ENCODE data around the gene SVIL.
"Not testable (repeated sequence)": the region's sequence is repeated elsewhere in the genome, so short reads cannot be mapped to it uniquely, and the experiment has no call there.

The SVIL gene

DNA sequence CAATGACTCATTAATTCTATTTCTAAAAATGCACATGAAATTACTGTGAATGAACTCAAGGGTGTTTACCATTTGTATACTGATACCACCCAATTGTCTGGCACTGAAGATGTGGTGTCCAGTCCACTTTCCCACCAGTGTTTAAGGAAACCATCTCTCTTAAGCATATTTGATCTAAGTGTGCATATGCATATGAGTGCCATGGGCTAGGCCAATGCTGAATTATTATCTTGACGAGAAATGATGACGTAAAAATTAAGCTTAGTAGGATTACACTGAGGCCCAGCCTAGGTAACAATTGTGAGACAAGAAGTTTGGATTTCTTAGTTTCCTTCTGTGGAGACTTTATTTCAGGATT lies 59.7 kb downstream of the SVIL start:
- DNase-seq (ENCODE audit: low read depth in 2 of 2) = no peak

GRCh38 chr10:29574212-29575097 lies 60.3 kb downstream of the SVIL start:
- DNase-seq (ENCODE audit: low read depth in 2 of 2) = not testable (repeated sequence)

- DNase-seq (ENCODE audit: low read depth in 2 of 2) = not testable (repeated sequence)
These were observed 64.5 kb downstream of the SVIL start for GRCh38 chr10:29570248-29570647.

DNA sequence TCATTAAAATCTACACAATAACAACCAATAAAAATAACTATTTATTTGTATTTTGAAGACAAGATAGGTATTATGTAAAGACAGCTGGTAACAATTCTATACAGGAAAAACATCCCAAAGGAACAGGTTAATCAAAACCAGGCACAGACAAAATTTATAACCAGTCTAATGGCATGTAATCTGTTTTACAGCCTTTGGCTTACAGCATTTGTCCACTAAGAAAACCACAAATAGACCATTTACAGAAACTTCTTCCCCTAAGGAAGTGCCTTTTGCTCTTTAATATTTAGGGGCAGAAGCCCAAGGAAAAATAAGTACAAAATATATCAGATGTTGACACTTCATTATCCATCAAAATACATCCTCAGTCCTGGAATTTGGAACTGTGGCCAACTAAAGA lies 65.0 kb downstream of the SVIL start:
- no peak for DNase-seq (ENCODE audit: low read depth in 2 of 2)

GRCh38 chr10:29567003-29567402 lies 67.8 kb downstream of the SVIL start:
- DNase-seq (ENCODE audit: low read depth in 2 of 2) = no peak

DNA sequence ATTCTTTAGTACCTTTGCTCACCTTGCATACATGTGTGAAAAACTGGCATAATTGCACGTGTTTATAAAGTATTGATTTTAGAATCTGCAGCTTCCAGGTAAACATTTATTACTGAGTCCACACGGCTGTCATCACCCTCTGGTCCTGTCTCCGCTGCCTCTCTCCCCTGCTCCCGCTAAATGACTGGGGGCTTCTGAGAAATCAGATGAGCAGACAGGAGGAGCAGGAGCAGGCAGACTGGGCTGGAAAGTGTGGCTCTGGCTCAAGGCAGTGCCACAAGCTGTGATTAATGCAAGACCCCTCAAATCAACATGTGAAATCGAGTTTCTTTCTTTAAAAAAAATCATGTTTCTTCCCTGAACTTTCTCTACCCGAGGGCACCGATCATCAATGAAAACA lies 68.6 kb downstream of the SVIL start:
- DNase-seq (ENCODE audit: low read depth in 2 of 2) = not testable (repeated sequence)

- DNase-seq (ENCODE audit: low read depth in 2 of 2) = no peak
These were observed 71.2 kb downstream of the SVIL start for GRCh38 chr10:29563420-29564035.

GRCh38 chr10:29563006-29563405 lies 71.8 kb downstream of the SVIL start:
- DNase-seq (ENCODE audit: low read depth in 2 of 2) = not testable (repeated sequence)

- no peak for DNase-seq (ENCODE audit: low read depth in 2 of 2)
These were observed 74.8 kb downstream of the SVIL start for GRCh38 chr10:29559996-29560395.

- DNase-seq (ENCODE audit: low read depth in 2 of 2) = no peak
These were observed 77.1 kb downstream of the SVIL start for GRCh38 chr10:29557665-29558064.

- no peak for DNase-seq (ENCODE audit: low read depth in 2 of 2)
These were observed 78.9 kb downstream of the SVIL start for GRCh38 chr10:29555746-29556481.

- DNase-seq (ENCODE audit: low read depth in 2 of 2) = no peak
These were observed 79.6 kb downstream of the SVIL start for GRCh38 chr10:29555091-29555745.

- DNase-seq (ENCODE audit: low read depth in 2 of 2) = no peak
These were observed 80.1 kb downstream of the SVIL start for GRCh38 chr10:29554660-29555059.

DNA sequence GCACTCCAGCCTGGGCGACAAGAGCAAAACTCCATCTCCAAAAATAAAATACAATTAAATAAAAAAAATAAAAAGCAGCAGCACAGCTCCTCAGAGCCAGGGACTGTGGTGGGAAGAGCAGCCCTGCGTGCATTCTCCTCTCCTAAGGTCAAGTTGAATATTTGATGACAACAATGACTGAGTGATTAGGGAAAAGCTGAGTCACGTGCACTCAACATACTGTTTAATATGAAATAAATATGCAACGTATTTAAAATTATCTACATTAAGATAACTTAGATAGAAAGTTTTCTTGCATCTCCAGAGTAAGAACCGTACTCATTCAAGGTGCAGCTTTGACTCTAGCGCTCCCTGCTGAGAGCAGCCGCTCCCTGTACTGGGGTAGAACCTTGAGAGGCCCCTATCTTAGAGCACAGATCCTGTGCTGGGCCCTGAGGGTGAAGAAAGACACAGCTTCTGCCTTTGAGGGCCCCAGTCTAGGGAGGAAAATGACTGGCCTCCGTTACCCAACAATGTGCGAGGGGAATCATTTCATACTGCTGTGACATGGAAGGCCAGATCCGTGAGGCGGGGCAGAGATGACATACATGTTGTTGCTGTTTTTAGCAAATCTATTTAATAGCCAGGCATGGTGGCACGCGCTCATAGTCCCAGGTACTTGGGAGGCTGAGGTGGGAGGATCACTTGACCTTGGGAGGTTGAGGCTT lies 81.1 kb downstream of the SVIL start:
- DNase-seq (ENCODE audit: low read depth in 2 of 2) = no peak

GRCh38 chr10:29553116-29553515 lies 81.7 kb downstream of the SVIL start:
- not testable (repeated sequence) for DNase-seq (ENCODE audit: low read depth in 2 of 2)

DNA sequence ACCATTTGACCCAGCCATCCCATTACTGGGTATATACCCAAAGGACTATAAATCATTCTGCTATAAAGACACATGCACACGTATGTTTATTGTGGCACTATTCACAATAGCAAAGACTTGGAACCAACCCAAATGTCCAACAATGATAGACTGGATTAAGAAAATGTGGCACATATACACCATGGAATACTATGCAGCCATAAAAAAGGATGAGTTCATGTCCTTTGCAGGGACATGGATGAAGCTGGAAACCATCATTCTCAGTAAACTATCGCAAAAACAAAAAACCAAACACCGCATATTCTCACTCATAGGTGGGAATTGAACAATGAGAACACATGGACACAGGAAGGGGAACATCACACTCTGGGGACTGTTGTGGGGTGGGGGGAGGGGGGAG lies 85.3 kb downstream of the SVIL start:
- DNase-seq (ENCODE audit: low read depth in 2 of 2) = not testable (repeated sequence)

DNA sequence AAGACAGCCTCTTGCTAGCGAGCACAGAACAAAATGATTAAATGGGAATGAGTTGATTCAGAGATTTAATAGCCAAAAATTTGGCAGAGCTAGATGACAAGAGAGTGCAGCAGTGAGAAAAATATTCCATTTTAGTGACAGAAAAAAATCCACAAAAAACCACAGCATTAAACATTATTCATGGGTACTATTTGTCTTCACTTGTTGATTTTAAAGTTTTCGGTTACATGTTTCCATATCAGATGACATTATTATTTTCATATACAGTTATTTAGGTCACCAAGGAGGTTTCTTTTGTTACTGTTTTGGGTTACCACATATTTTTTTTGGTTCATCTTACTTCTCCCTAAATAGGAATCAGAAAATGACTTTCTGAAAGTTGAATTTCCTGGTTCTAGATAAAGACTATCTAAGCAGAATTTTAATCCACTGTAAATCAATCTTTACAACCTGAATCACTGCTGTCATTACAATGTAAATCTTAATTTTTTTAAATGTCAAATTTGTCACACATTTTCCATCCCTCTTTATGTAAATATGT lies 87.9 kb downstream of the SVIL start:
- no peak for DNase-seq (ENCODE audit: low read depth in 2 of 2)

- DNase-seq (ENCODE audit: low read depth in 2 of 2) = no peak
These were observed 89.6 kb downstream of the SVIL start for GRCh38 chr10:29545122-29545521.

- no peak for DNase-seq (ENCODE audit: low read depth in 2 of 2)
These were observed 91.1 kb downstream of the SVIL start for GRCh38 chr10:29543715-29544114.

DNA sequence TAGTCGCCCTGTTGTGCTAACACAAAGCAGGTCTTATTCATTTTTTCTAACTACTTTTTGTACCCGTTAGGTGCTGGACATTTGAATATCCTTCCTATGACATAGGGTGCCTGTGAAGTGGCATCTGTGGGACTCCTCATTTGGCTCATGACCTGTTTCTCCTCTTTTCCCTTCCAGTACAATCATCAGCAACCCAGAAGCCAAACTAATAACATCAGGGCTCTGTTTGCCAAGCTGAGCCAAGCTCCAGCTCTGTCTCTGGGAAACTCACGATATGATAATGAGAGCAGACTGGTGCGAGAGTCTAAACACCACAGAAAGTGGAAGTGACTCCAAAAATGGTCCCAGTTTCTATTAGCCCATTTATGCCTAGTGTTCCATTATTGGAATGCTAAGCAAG lies 92.0 kb downstream of the SVIL start:
- no peak for DNase-seq (ENCODE audit: low read depth in 2 of 2)

Data from activated CD4-positive, alpha-beta T cell treated with anti-CD3 and anti-CD28 coated beads for 24 hours (primary cell).